GM19452 (cell line): ENCODE measurements around the gene FAM120A.
"Not testable (repeated sequence)": the region's sequence is repeated elsewhere in the genome, so short reads cannot be mapped to it uniquely, and the experiment has no call there.

Source experiments
- ATAC-seq: cut with Tn5 transposase; IDR thresholded peaks from one replicate; pipeline ENCODE4 v1.9.1; 2021; ENCODE audit not compliant: unreplicated experiment

Gene FAM120A

GRCh38 chr9:93505541-93506132 is 54.2 kb downstream of the FAM120A start:
- no peak for ATAC-seq

DNA sequence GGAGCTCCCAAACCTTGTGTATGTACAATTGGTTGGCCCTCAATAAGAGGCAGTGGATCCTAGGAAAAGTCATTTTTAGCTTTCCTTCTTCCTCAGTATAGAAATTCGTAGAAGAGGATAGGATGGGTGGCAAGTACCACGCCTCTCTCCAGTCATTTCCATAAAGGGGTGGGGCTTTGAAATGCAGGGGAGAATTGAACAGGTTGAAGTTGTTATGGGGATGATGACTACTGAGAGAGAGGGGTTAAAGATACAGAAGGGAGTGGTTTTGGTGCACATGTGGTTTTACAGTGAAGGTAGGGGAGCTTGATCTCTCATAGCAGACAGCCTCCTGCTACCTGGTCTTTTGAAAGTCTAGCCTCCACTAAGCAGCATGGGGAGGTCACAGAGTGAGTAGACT is 56.3 kb downstream of the FAM120A start:
- no peak for ATAC-seq

DNA sequence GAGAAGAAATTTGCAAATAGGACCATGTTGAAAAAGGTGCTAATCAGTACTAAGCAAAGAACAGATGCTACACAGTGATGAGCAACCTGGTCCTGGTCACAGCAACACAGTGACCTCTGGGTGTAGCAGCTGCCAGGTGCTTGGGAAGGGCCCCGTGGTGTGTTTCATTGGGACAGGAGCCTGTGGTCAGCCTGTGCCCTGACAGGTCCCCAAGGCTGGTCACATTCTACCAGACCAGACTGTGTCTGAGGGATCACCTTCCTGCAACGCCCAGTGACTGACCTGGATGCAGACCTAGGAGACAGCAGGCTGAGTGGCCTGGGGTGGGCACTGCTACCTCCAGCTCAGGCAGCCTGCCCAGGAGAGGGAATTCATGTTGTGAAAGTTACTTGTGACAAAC is 56.7 kb downstream of the FAM120A start:
- no peak for ATAC-seq

- ATAC-seq, result no peak
Measured at GRCh38 chr9:93509084-93509483, 57.6 kb downstream of the FAM120A start.

GRCh38 chr9:93510041-93510440 is 58.6 kb downstream of the FAM120A start:
- ATAC-seq, result no peak

GRCh38 chr9:93511228-93511627 is 59.7 kb downstream of the FAM120A start:
- ATAC-seq, result not testable (repeated sequence)

- ATAC-seq, result peak; percentile 60
Measured at GRCh38 chr9:93512170-93512812, 60.8 kb downstream of the FAM120A start.

DNA sequence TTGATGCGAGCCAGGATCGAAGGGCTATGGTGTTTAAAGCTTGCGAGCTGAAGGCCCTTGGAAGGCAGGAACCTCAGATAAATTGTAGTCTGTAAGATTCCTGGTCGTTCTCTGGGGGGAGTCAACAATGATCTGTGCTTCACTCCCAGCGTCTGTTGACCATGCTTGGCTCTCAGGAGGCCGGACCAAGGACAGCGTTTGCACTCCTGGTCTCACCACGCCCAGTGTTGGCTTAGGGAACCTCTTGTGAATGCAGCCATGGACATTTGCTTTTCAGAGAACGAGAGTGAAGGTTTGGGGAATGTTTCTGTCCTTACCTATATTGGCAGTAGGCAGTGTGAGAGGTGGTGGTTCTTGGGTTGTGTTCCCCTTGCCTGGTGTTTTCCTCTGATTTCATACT is 62.1 kb downstream of the FAM120A start:
- no peak for ATAC-seq

- no peak for ATAC-seq
Measured at GRCh38 chr9:93517331-93517730, 65.8 kb downstream of the FAM120A start.

DNA sequence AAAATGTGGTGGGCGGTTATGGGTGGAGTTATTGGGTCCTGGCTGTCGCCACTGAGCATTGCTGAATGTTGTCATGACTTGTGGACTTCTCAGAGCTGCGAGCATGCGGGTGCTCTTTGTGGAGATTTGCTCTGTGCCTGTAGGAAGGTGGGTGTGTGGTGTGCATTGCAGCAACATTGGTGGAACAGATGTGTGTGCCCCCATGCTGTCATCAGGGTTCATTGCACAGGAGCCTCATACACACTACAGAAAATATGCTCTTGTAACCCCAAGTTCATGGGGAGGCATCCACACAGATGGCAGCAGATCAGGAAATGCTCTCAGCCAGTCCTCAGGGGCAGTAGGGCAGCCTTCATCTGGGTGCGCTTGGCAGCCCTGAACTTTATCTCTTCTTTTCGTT is 69.0 kb downstream of the FAM120A start:
- ATAC-seq, result no peak

GRCh38 chr9:93522736-93523135 is 71.3 kb downstream of the FAM120A start:
- no peak for ATAC-seq

GRCh38 chr9:93523518-93524144 is 72.1 kb downstream of the FAM120A start:
- no peak for ATAC-seq

GRCh38 chr9:93525476-93525875 is 74.0 kb downstream of the FAM120A start:
- no peak for ATAC-seq

DNA sequence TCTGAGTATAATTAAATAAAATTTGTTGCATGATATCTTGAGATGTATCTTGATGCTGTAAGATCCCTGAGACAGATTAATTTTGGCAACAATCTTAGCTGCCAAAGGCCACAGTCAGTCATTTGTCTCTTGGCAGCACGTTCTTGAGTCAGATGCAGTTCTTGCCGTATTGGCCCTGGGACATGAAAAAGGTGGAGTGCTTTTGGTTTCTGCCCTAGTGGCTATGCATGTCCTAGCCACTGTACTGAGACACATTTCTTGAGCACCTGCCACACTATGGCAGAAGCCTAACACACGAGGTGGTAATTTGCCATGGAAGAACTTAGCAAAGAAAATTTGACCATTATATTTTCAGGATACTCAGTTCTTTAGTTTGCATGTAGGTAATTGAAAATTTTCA is 79.9 kb downstream of the FAM120A start:
- ATAC-seq, result no peak

DNA sequence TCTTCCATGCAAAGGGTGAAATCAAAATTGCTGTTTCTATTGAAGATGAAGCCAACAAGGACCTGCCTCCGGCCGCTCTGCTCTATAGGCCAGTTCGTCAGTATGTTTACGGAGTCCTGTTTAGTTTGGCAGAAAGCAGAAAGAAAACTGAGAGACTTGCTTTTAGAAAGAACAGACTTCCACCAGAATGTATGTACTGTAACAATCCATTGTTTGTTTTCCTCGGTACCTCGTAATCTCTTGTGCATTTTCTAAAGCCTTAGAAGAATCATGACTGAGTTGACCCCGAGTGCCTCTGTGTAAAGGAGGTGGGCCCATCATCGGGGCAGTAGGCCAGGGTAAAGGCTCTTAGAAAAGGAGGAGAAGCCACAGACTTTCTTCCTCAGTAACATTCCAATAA is 80.7 kb downstream of the FAM120A start:
- ATAC-seq, result no peak

GRCh38 chr9:93533863-93534262 is 82.4 kb downstream of the FAM120A start:
- no peak for ATAC-seq

GRCh38 chr9:93536167-93536566 is 84.7 kb downstream of the FAM120A start:
- ATAC-seq, result no peak

DNA sequence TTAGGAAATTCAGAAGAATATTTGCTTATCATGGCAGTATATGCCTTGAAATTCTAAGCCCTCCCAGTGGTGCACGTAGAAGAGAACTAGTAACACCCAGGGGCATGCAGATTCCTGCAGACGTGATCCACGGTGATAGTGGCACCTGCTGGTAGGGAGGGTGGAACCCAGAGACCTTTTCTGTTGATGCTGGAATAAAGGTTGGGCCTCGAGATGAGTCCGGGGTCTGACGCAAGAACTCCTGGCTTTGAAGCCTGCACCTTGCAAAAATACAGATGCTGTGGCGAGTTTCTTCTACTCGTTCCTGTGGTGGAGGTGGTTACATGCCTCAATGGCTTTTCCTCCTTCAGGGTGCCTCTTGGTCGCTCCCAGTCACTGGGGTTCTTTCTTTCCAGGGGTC is 85.4 kb downstream of the FAM120A start:
- no peak for ATAC-seq

- no peak for ATAC-seq
Measured at GRCh38 chr9:93540305-93540704, 88.8 kb downstream of the FAM120A start.

DNA sequence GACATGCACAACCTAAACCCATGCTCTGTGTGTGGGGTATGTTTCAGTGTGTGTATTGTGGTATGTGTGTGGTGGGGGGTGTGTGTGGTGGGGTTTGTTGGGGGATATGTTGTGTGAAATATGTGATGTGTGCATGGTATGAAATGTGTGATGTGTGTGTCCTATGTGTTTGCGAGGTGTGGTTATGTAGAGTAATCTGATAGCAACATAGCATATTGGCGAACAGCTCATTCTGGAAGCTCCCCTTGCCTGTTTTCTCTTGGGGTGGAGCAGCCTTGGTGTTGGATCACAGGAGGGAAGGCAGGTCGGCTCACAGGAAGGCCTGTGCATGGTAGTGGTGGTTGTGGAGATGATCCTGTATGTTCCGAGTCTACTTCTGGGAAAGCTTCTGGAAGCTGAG is 89.5 kb downstream of the FAM120A start:
- ATAC-seq, result no peak

DNA sequence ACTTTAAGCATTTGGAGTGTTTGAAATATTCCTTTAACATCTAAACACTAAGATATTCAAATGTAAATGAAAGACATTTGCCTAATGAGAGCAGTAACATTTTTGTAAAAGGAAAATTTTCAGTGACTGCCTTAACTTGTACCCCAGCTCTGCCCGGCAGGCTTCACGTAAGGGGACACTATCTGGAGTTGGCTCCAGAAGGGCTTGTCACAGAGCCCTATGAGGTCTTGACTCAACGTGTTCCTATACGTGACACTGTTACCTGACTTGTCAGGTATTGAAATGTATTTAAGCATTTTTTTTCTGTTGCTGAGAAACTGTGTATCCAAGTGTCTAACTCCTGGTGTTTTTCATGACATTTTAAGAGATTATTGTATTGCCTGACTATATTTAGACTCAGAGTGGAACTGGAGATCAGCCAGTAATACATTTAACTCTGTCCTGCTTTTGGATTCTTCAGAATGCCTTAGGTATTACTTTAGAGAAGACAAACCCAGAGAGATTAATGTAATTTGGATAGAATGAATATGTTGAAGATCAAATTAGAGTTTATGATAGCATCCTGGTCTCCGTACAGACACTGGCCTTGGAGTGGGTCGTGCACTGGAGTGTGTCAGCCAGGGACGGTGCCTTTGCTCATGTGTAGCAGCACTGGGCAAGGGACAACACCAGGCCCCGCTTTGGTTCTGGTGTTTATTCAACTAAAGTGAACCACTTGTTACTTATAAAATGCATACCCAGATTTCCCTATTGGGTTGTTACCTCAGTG is 90.3 kb downstream of the FAM120A start:
- no peak for ATAC-seq

DNA sequence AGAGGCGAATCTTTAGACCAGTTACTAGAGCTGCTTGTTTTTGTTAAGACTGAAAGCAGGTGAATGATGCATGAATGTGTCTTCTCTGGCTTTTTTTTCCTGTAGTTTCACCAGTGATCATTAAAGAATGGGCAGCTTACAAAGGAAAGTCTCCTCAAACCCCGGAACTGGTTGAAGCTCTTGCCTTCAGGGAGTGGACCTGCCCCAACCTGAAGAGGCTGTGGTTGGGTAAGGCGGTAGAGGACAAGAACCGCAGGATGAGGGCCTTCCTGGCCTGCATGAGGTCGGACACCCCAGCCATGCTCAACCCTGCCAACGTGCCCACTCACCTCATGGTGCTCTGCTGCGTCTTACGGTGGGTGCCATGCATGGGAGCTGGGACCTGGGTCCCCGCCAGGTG is 91.6 kb downstream of the FAM120A start:
- ATAC-seq, result no peak
